HG03354 (cell line): ENCODE results near the gene FGF23.

Source experiments
- ATAC-seq: cut with Tn5 transposase; IDR thresholded peaks from one replicate; pipeline ENCODE4 v1.9.1; 2021; ENCODE audit warnings: mild to moderate bottlenecking; ENCODE audit not compliant: unreplicated experiment, poor library complexity, severe bottlenecking

The FGF23 gene

DNA sequence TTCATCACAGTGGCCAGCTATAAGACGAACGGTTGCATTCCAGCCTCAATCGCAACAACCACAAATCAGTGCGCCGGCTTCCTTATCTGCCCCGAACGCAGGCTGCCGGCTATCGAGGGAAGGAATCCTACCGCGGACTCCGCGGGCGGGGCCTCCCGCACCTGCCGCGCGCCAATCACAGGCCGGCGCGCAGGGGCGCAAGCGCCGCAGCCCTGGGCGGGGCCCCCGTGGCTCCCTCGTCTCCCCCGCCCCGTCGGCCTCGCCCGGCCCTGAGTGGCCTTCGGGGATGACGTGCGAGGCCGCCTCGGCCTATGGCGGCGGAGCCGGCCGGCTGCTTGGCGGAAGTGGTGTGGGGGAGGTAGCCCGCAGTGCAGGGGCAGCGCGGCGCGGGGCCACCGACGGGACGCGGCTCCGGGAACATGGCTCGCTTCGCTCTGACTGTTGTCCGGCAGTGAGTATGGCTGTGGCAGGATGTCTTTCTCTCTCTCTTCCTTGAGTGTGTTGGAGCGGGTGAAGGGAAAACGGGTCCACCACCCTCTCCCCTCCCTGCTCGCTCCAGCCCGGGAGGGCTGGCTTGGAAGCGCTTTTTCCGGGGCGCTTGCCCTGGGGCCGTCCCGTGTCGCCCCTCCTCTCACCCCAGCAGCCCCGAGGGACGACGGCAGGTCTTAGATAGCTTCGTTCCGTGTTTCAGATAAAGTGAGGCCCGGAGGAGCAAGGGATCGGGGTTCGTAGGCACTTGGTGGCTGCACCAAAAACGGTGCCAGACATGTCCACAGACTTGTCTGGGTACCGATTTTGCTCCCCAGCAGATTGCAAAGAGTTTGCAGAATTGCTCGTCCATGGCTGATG is 58.4 kb downstream of the FGF23 start, which contains the start of gene TIGAR:
Gene TIGAR, plus strand, starts transcription at position 361 of the 849 bp plus-strand sequence. Its CDS starts 59 bp downstream, at position 420.
- ATAC-seq: peak; percentile 96

DNA sequence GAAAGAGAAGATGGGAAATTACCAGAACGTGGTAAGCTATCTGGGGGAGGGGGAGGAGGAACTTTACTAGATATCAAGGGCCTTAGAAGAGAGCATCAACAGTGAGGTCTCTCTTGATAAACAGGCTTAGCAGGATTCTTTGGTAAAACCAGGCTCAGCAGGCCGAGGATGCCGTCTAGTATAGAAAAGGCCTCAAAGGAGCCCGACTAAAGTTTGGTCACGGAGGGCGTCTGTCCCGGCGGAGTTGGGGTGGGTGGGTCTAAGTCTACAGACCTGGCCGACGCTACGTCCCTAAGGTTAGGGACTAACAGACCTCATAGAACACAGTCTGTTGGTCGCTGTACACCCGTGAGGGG is 59.0 kb downstream of the FGF23 start:
- peak; percentile 49 for ATAC-seq
